Chondrocyte (in vitro differentiated cells): ENCODE data around the gene ATP13A3. TPM values are rescaled to one million over a fixed set of nuclear protein-coding genes. Genes with fewer than 3 reads are reported as not detected.

Experiments used
- DNase-seq: peaks from one replicate; pipeline ENCODE4 v3.0.0; 2021; ENCODE audit warnings: mixed read lengths, low spot score
- H3K27ac Mint-ChIP-seq: one replicate; pipeline ENCODE4 v1.8.0; 2021; ENCODE audit warnings: mild to moderate bottlenecking, moderate library complexity, mixed read lengths; ENCODE audit not compliant: unreplicated experiment
- H3K27me3 Mint-ChIP-seq: 2 replicates; pipeline ENCODE4 v1.8.0; 2021; ENCODE audit warnings: low read depth, mixed read lengths
- H3K36me3 Mint-ChIP-seq: 2 replicates; pipeline ENCODE4 v1.8.0; 2021; ENCODE audit warnings: low read depth, mixed read lengths
- H3K4me1 Mint-ChIP-seq: 2 replicates; pipeline ENCODE4 v1.8.0; 2021; ENCODE audit warnings: low read depth, mild to moderate bottlenecking, mixed read lengths
- H3K4me3 Mint-ChIP-seq: one replicate; pipeline ENCODE4 v1.8.0; 2021; ENCODE audit warnings: mild to moderate bottlenecking, moderate library complexity, mixed read lengths; ENCODE audit not compliant: unreplicated experiment
- H3K9me3 Mint-ChIP-seq: 2 replicates; pipeline ENCODE4 v1.8.0; 2021; ENCODE audit warnings: low read depth, mixed read lengths
- CTCF ChIP-seq: fragments of 200-600 bp; sonication (generic); IDR thresholded peaks from 2 replicates; pipeline ENCODE4 v1.5.0; 2021; ENCODE audit warnings: antibody characterized with exemption, mild to moderate bottlenecking, moderate library complexity
- total RNA-seq: library from RNA; stranded (reverse); gene quantifications from 3 replicates; pipeline ENCODE4 v1.2.1, GENCODE V29; 2021

Gene ATP13A3
- total RNA-seq, 1 donor from 2014 or later, result 87.7 TPM

- H3K4me3 Mint-ChIP-seq, result no peak overlapping the region
- H3K4me1 Mint-ChIP-seq, result peaks cover 3% of the 10 kb centered on the region
- no peak overlapping the region for H3K27ac Mint-ChIP-seq
- no peaks in the 10 kb centered on the region for H3K9me3 Mint-ChIP-seq
- no peak for DNase-seq
- H3K27me3 Mint-ChIP-seq, result peaks cover 38% of the 10 kb centered on the region
- H3K36me3 Mint-ChIP-seq, result no peaks in the 10 kb centered on the region
- no peak for TF ChIP-seq CTCF
These were observed 107.6 kb downstream of the ATP13A3 start for GRCh38 chr3:194379231-194379630.

- Mint-ChIP-seq H3K4me3 (no peak overlapping the region), H3K9me3 (no peaks in the 10 kb centered on the region), H3K27ac (no peak overlapping the region), H3K27me3 (peaks cover 32% of the 10 kb centered on the region), H3K36me3 (no peaks in the 10 kb centered on the region), H3K4me1 (peaks cover 3% of the 10 kb centered on the region)
- DNase-seq, result peak; percentile 4
- TF ChIP-seq CTCF, result no peak
These were observed 109.1 kb downstream of the ATP13A3 start for GRCh38 chr3:194377708-194378107.

- H3K9me3 Mint-ChIP-seq, result no peaks in the 10 kb centered on the region
- DNase-seq, result no peak
- no peak overlapping the region for H3K27ac Mint-ChIP-seq
- peaks cover 29% of the 10 kb centered on the region for H3K27me3 Mint-ChIP-seq
- TF ChIP-seq CTCF, result no peak
- no peaks in the 10 kb centered on the region for H3K36me3 Mint-ChIP-seq
- no peak overlapping the region for H3K4me3 Mint-ChIP-seq
- H3K4me1 Mint-ChIP-seq, result no peaks in the 10 kb centered on the region
These were observed 110.6 kb downstream of the ATP13A3 start for GRCh38 chr3:194376241-194376560.

- H3K36me3 Mint-ChIP-seq, result no peaks in the 10 kb centered on the region
- H3K27me3 Mint-ChIP-seq, result peaks cover 30% of the 10 kb centered on the region
- TF ChIP-seq CTCF, result no peak
- H3K4me1 Mint-ChIP-seq, result no peaks in the 10 kb centered on the region
- no peak overlapping the region for H3K27ac Mint-ChIP-seq
- no peaks in the 10 kb centered on the region for H3K9me3 Mint-ChIP-seq
- DNase-seq, result peak; percentile 58
- no peak overlapping the region for H3K4me3 Mint-ChIP-seq
These were observed 111.1 kb downstream of the ATP13A3 start for GRCh38 chr3:194375473-194376240.

GRCh38 chr3:194374935-194375334 lies 111.9 kb downstream of the ATP13A3 start:
- Mint-ChIP-seq H3K4me3 (no peak overlapping the region), H3K27ac (no peak overlapping the region), H3K27me3 (peaks cover 30% of the 10 kb centered on the region), H3K4me1 (peaks cover under 1% of the 10 kb centered on the region), H3K9me3 (no peaks in the 10 kb centered on the region), H3K36me3 (no peaks in the 10 kb centered on the region)
- peak; percentile 63 for DNase-seq
- no peak for TF ChIP-seq CTCF
